A549 (cell line): ENCODE measurements around the gene PAK3. TPM values are rescaled to one million over a fixed set of nuclear protein-coding genes. Genes with fewer than 3 reads are reported as not detected.
A peak's percentile ranks its signal among the peaks of the same experiment; 100 is the strongest.

Experiments
- ATAC-seq, 2 experiments: fragments of 200-7000 bp in 1 of 2; fragments of >200 bp in 1 of 2; cut with Nextera tagmentation in 1 of 2; cut with Tn5 transposase in 1 of 2; 3 replicates each; pipeline versions ENCODE4 v1.8.0 to v1.9.1; 2018 to 2020; ENCODE audit warnings: mild to moderate bottlenecking in 1 of 2, moderate library complexity in 1 of 2
- CTCF ChIA-PET: fragments of 300-600 bp; sonication (Branson Sonifier 250); formaldehyde crosslinking; extraction: SDS; loops from one replicate; lab custom pipeline; 2021; ENCODE audit warnings: antibody characterized with exemption, inconsistent platforms; lab: Yijun Ruan, JAX
- POLR2A ChIA-PET: fragments of 350-600 bp; formaldehyde crosslinking; extraction: SDS; loops from one replicate; lab custom pipeline; 2021; ENCODE audit warnings: antibody characterized with exemption, inconsistent platforms; lab: Yijun Ruan, JAX
- DNase-seq, 2 experiments: peaks; one replicate each; pipeline versions ENCODE4 v3.0.0 to v3.0.0-alpha.2; 2011 to 2016; ENCODE audit warnings: low read depth in 1 of 2, low spot score in 1 of 2
- FAIRE-seq: peaks from 2 replicates; lab custom pipeline; 2011; peaks lifted over from hg19 to GRCh38; lab: Jason Lieb, UNC
- H3K27ac ChIP-seq, 2 experiments: fragments of >200 bp; sonication (Bioruptor Twin); formaldehyde crosslinking; 3 replicates each; pipeline ENCODE4 v1.5.1; 2016 to 2017
- H3K4me1 ChIP-seq: fragments of >200 bp; sonication (Bioruptor Twin); formaldehyde crosslinking; 3 replicates; pipeline ENCODE4 v1.6.1; 2016
- H3K4me2 ChIP-seq: fragments of >200 bp; sonication (Bioruptor Twin); formaldehyde crosslinking; 3 replicates; pipeline ENCODE4 v1.6.1; 2016
- H3K4me3 ChIP-seq: fragments of >200 bp; sonication (Bioruptor Twin); formaldehyde crosslinking; 3 replicates; pipeline ENCODE4 v1.5.1; 2016
- H3K9me3 ChIP-seq: fragments of >200 bp; sonication (Bioruptor Twin); formaldehyde crosslinking; 3 replicates; pipeline ENCODE4 v1.6.1; 2016
- BCL3 ChIP-seq: fragments of >200 bp; sonication (Bioruptor Twin); formaldehyde crosslinking; IDR thresholded peaks from 3 replicates; pipeline ENCODE4 v1.6.1; 2016
- BHLHE40 ChIP-seq: IDR thresholded peaks from 2 replicates; pipeline ENCODE4 v1.6.1; 2012; ENCODE audit warnings: low read depth, low read length, inconsistent platforms
- CBX2 ChIP-seq: fragments of 200-600 bp; sonication (generic); IDR thresholded peaks from 2 replicates; pipeline ENCODE4 v1.6.1; 2016; ENCODE audit warnings: low read depth, mild to moderate bottlenecking, borderline replicate concordance
- CBX8 ChIP-seq: fragments of 200-600 bp; sonication (generic); IDR thresholded peaks from 2 replicates; pipeline ENCODE4 v1.6.1; 2016
- CHD4 ChIP-seq: fragments of 200-600 bp; sonication (generic); IDR thresholded peaks from 2 replicates; pipeline ENCODE4 v1.6.1; 2016; ENCODE audit warnings: antibody characterized with exemption, mild to moderate bottlenecking, borderline replicate concordance
- ESRRA ChIP-seq: fragments of 150-350 bp; IDR thresholded peaks from 2 replicates; pipeline ENCODE4 v1.6.1; 2014; ENCODE audit warnings: mild to moderate bottlenecking, low read length, borderline replicate concordance
- FOSB ChIP-seq: fragments of 250-450 bp; sonication (Bioruptor Pico); IDR thresholded peaks from 2 replicates; pipeline ENCODE4 v1.5.0; 2020; ENCODE audit warnings: mild to moderate bottlenecking, moderate library complexity
- FOSL2 ChIP-seq, 2 experiments: fragments of 450-650 bp in 1 of 2; fragments of >200 bp in 1 of 2; sonication (Bioruptor Twin) in 1 of 2; formaldehyde crosslinking; IDR thresholded peaks; 2 replicates each; pipeline versions ENCODE4 v1.5.0 to v1.6.1; 2016 to 2020; ENCODE audit warnings: mild to moderate bottlenecking in 1 of 2, moderate library complexity in 1 of 2
- HES2 ChIP-seq: fragments of >200 bp; sonication (Bioruptor Twin); formaldehyde crosslinking; IDR thresholded peaks from 2 replicates; pipeline ENCODE4 v1.6.1; 2016
- HOXA7 ChIP-seq: fragments of 250-450 bp; sonication (Bioruptor Pico); IDR thresholded peaks from 2 replicates; pipeline ENCODE4 v1.5.0; 2020; ENCODE audit warnings: mild to moderate bottlenecking, moderate library complexity
- HOXB13 ChIP-seq: fragments of 250-450 bp; sonication (Bioruptor Pico); IDR thresholded peaks from 2 replicates; pipeline ENCODE4 v1.5.0; 2020; ENCODE audit warnings: low read depth, mild to moderate bottlenecking, moderate library complexity
- JUN ChIP-seq, 2 experiments: fragments of >200 bp; sonication (Bioruptor Twin); formaldehyde crosslinking; IDR thresholded peaks; 2 replicates in 1 of 2; 3 replicates in 1 of 2; pipeline ENCODE4 v1.6.1; 2016 to 2017
- MAFK ChIP-seq: fragments of 450-650 bp; IDR thresholded peaks from 2 replicates; pipeline ENCODE4 v1.6.1; 2014; ENCODE audit not compliant: partially characterized antibody
- MYC ChIP-seq: IDR thresholded peaks from 2 replicates; pipeline ENCODE4 v1.6.1; 2012; ENCODE audit warnings: mild to moderate bottlenecking, inconsistent platforms, low read length, improper control_type of control experiment, borderline replicate concordance
- NFE2L2 ChIP-seq: fragments of 150-350 bp; conservative IDR thresholded peaks from 2 replicates; pipeline ENCODE4 v1.6.1; 2014; ENCODE audit warnings: low read length
- PHF8 ChIP-seq: fragments of 200-600 bp; sonication (generic); IDR thresholded peaks from 2 replicates; pipeline ENCODE4 v1.6.1; 2016; ENCODE audit warnings: low read depth, mild to moderate bottlenecking, antibody characterized with exemption, moderate library complexity, borderline replicate concordance
- POLR2AphosphoS2 ChIP-seq: conservative IDR thresholded peaks from 2 replicates; pipeline ENCODE4 v1.6.1; 2012; ENCODE audit warnings: low read length, improper control_type of control experiment, inconsistent platforms
- RCOR1 ChIP-seq: fragments of 150-350 bp; IDR thresholded peaks from 2 replicates; pipeline ENCODE4 v1.6.1; 2014; ENCODE audit warnings: antibody characterized with exemption, low read length, low read depth
- RNF2 ChIP-seq: fragments of 200-600 bp; sonication (generic); IDR thresholded peaks from 2 replicates; pipeline ENCODE4 v1.6.1; 2016; ENCODE audit warnings: low read depth, mild to moderate bottlenecking, antibody characterized with exemption, moderate library complexity, borderline replicate concordance
- SMC3 ChIP-seq: fragments of >200 bp; sonication (Bioruptor Twin); formaldehyde crosslinking; IDR thresholded peaks from 3 replicates; pipeline ENCODE4 v1.6.1; 2018; ENCODE audit warnings: inconsistent platforms
- SREBF2 ChIP-seq: fragments of 450-650 bp; IDR thresholded peaks from 2 replicates; pipeline ENCODE4 v1.6.1; 2014; ENCODE audit warnings: mild to moderate bottlenecking, moderate library complexity
- TFCP2L1 ChIP-seq: fragments of 250-450 bp; sonication (Bioruptor Pico); IDR thresholded peaks from 2 replicates; pipeline ENCODE4 v1.5.0; 2021; ENCODE audit warnings: mild to moderate bottlenecking
- ZFP36 ChIP-seq: fragments of 450-650 bp; IDR thresholded peaks from 2 replicates; pipeline ENCODE4 v1.6.1; 2014; ENCODE audit warnings: borderline replicate concordance; ENCODE audit not compliant: partially characterized antibody
- ZNF302 ChIP-seq: fragments of 250-450 bp; sonication (Bioruptor Pico); IDR thresholded peaks from 2 replicates; pipeline ENCODE4 v1.9.0; 2021; ENCODE audit warnings: inconsistent platforms, mild to moderate bottlenecking, moderate library complexity
- WGBS: methylation state at CpG from one replicate; pipeline ENCODE4 v1.1.6; 2017; ENCODE audit errors: missing lambda C conversion rate; 5-methylcytosine and 5-hydroxymethylcytosine counted together
- polyA minus RNA-seq: library from RNA; depleted of rRNA, polyadenylated mRNA; stranded (reverse); fragments of >200 nt; gene quantifications from 2 replicates; pipeline ENCODE4 v1.2.3, GENCODE V29; 2011; rRNA and poly(A)+ RNA removed
- polyA plus RNA-seq, 4 experiments: library from polyadenylated mRNA; depleted of rRNA in 3 of 4; stranded (reverse); fragments of >200 nt; fragmentation: RNase III in 1 of 4; extraction: RNeasy Plus Mini Kit Qiagen cat#74134 plus additional on column Dnase treatment in 1 of 4; gene quantifications; 2 replicates in 3 of 4; 3 replicates in 1 of 4; pipeline ENCODE4 v1.2.3, GENCODE V29; 2011 to 2017

PAK3 gene
- polyA plus RNA-seq (2011; rRNA removed), result 0.12 and 0.17 TPM in 2 replicates
- 0.03 and 0.05 TPM in 2 replicates for polyA plus RNA-seq (2012; cell fraction: cytosol; rRNA removed)
- polyA plus RNA-seq (2012; cell fraction: nucleus; rRNA removed), result 0.04 TPM in 1 of 2 replicates, not detected in the other
- 0.03 to 0.15 TPM (median 0.06 TPM) in 3 replicates for polyA plus RNA-seq (2017; fragmentation: RNase III; extraction: RNeasy Plus Mini Kit Qiagen cat#74134 plus additional on column Dnase treatment)
- polyA minus RNA-seq, result 0.17 and 0.19 TPM in 2 replicates

GRCh38 chrX:111095974-111096895 is at the start of gene PAK3:
PAK3 (plus strand) TSS chrX:111096191; CDS start chrX:111123104, 26,913 bp downstream.
- Histone ChIP-seq H3K9me3 (no peaks in the 10 kb centered on the region), H3K4me1 (no peaks in the 10 kb centered on the region), H3K27ac (peak within 1 kb of the TSS in 1 of 2 experiments; percentile 56; a peak in 2 of 6 replicates), H3K4me2 (peak within 1 kb of the TSS; percentile 82), H3K4me3 (peak within 1 kb of the TSS; percentile 50)
- WGBS, result 1% methylated on average over 13 of the region's 51 CpGs
- peak; percentile 66 to 76 for ATAC-seq
- ChIA-PET CTCF (interaction anchor here (0.6 to 3.1 kb wide), 6 partner anchors 8 to 671 kb away, joined by 3 to 22 read pairs (median 6); no protein-coding TSS in a partner anchor), POLR2A (no interaction called here)
- TF ChIP-seq MYC, result no peak
- TF ChIP-seq ZFP36, result no peak
- TF ChIP-seq HOXA7 (CRISPR knock-in tag), result no peak
- no peak for TF ChIP-seq JUN (IDR thresholded peaks at IDR 0.05)
- no peak for TF ChIP-seq BHLHE40
- TF ChIP-seq FOSL2 (IDR thresholded peaks at IDR 0.05), result no peak
- no peak for TF ChIP-seq FOSL2 (CRISPR knock-in tag; IDR thresholded peaks at IDR 0.05)
- no peak for TF ChIP-seq TFCP2L1
- TF ChIP-seq BCL3, result no peak
- no peak for TF ChIP-seq ZNF302 (CRISPR knock-in tag)
- TF ChIP-seq HES2, result no peak
- TF ChIP-seq RCOR1, result no peak
- DNase-seq, result peak in 1 of 2 experiments; percentile 19
- no peak for FAIRE-seq

- H3K4me1 ChIP-seq, result no peaks in the 10 kb centered on the region
- ATAC-seq (no peak), FAIRE-seq (no peak)
- H3K4me2 ChIP-seq, result no peak overlapping the region
- H3K27ac ChIP-seq, result no peak overlapping the region
- no peaks in the 10 kb centered on the region for H3K9me3 ChIP-seq
- H3K4me3 ChIP-seq, result no peak overlapping the region
- TF ChIP-seq MAFK (no peak), ZNF302 (CRISPR knock-in tag) (no peak), CHD4 (no peak), FOSB (CRISPR knock-in tag) (no peak), CBX8 (no peak), HOXB13 (no peak), NFE2L2 (no peak), ESRRA (no peak), POLR2AphosphoS2 (no peak), SREBF2 (no peak), CBX2 (no peak), JUN (IDR thresholded peaks at IDR 0.05) (no peak), FOSL2 (IDR thresholded peaks at IDR 0.05) (no peak), FOSL2 (CRISPR knock-in tag; IDR thresholded peaks at IDR 0.05) (no peak), PHF8 (no peak), RNF2 (no peak), SMC3 (no peak)
- TF ChIP-seq, all 56 proteins: peak for 0
- CTCF ChIA-PET, result no interaction called here
- no peak for DNase-seq
- POLR2A ChIA-PET, result no interaction called here
- WGBS, result 59% methylated on average over 4 of the region's 4 CpGs
Measured at GRCh38 chrX:111047575-111047974, 48.4 kb upstream of the PAK3 start.
